OCI-LY7 (cell line): ENCODE results near the gene MINDY4. TPM values are rescaled to one million over a fixed set of nuclear protein-coding genes. Genes with fewer than 3 reads are reported as not detected.
A peak's percentile ranks its signal among the peaks of the same experiment; 100 is the strongest.

ENCODE experiments used
- BruUV-seq: library from RNA; stranded (reverse); fragments of 400-500 nt; replicated peaks from 2 replicates; lab custom pipeline; 2021; lab: Mats Ljungman, UMichigan
- CTCF ChIA-PET: fragments of 300-600 bp; sonication (Branson Sonifier 250); formaldehyde crosslinking; loops from one replicate; lab custom pipeline; 2022; ENCODE audit warnings: antibody characterized with exemption; ENCODE audit not compliant: unreplicated experiment; lab: Charles Lee
- POLR2A ChIA-PET: fragments of 300-600 bp; sonication (Branson Sonifier 250); formaldehyde crosslinking; loops from one replicate; lab custom pipeline; 2022; ENCODE audit warnings: antibody characterized with exemption; lab: Charles Lee
- DNase-seq: peaks from one replicate; pipeline ENCODE4 v3.0.0-alpha.2; 2015; ENCODE audit warnings: low spot score
- H2AFZ ChIP-seq: fragments of 200-600 bp; sonication (generic), shearing (Covaris generic); 2 replicates; pipeline ENCODE4 v1.6.1; 2014; ENCODE audit warnings: mild to moderate bottlenecking, antibody characterized with exemption, low read length, moderate library complexity
- H3K27ac ChIP-seq: fragments of 200-600 bp; sonication (generic); 2 replicates; pipeline ENCODE4 v1.5.1; 2014; ENCODE audit warnings: mixed run types, low read depth, mild to moderate bottlenecking, moderate library complexity, low read length, inconsistent platforms; ENCODE audit not compliant: poor library complexity, severe bottlenecking
- H3K36me3 ChIP-seq: fragments of 200-600 bp; sonication (generic); 2 replicates; pipeline ENCODE4 v1.6.1; 2014; ENCODE audit warnings: mild to moderate bottlenecking, antibody characterized with exemption, low read length, moderate library complexity, mixed read lengths; ENCODE audit not compliant: insufficient read depth
- H3K4me1 ChIP-seq: fragments of 200-600 bp; sonication (generic); 2 replicates; pipeline ENCODE4 v1.5.1; 2014; ENCODE audit warnings: mild to moderate bottlenecking, low read length; ENCODE audit not compliant: insufficient read depth, poor library complexity, severe bottlenecking
- H3K4me2 ChIP-seq: fragments of 200-600 bp; sonication (generic); 2 replicates; pipeline ENCODE4 v1.6.1; 2014; ENCODE audit warnings: mild to moderate bottlenecking, low read length
- H3K4me3 ChIP-seq: fragments of 200-600 bp; sonication (generic); 2 replicates; pipeline ENCODE4 v1.5.1; 2014; ENCODE audit warnings: mild to moderate bottlenecking, low read depth, low read length; ENCODE audit not compliant: poor library complexity, severe bottlenecking
- H3K79me2 ChIP-seq: fragments of 200-600 bp; sonication (generic); 2 replicates; pipeline ENCODE4 v1.6.1; 2016; ENCODE audit warnings: low read depth, mild to moderate bottlenecking, low read length, moderate library complexity, mixed read lengths; ENCODE audit not compliant: insufficient read depth
- H3K9me2 ChIP-seq: fragments of 200-600 bp; sonication (generic); 2 replicates; pipeline ENCODE4 v1.6.1; 2016; ENCODE audit warnings: mild to moderate bottlenecking, low read length, mixed read lengths; ENCODE audit not compliant: insufficient read depth
- H3K9me3 ChIP-seq: fragments of 200-600 bp; sonication (generic); 2 replicates; pipeline ENCODE4 v1.6.1; 2014; ENCODE audit warnings: mild to moderate bottlenecking, mixed run types, low read length, mixed read lengths
- H4K20me1 ChIP-seq: fragments of 200-600 bp; sonication (generic); 2 replicates; pipeline ENCODE4 v1.6.1; 2014; ENCODE audit warnings: mild to moderate bottlenecking, antibody characterized with exemption, low read length, moderate library complexity, mixed read lengths; ENCODE audit not compliant: insufficient read depth
- EZH2phosphoT487 ChIP-seq: fragments of 200-600 bp; sonication (generic); IDR thresholded peaks from 2 replicates; pipeline ENCODE4 v1.6.1; 2018; ENCODE audit warnings: low read depth, borderline replicate concordance, mild to moderate bottlenecking, mixed run types, antibody characterized with exemption, low read length, moderate library complexity, mixed read lengths
- intact Hi-C: fragments of 100-400 bp; cut with micrococcal nuclease; formaldehyde crosslinking; loops from one replicate; pipeline ENCODE4 v1.10.0; 2022; ENCODE audit not compliant: unreplicated experiment
- total RNA-seq, 2 experiments: library from RNA; depleted of rRNA in 1 of 2; stranded (reverse); fragments of >200 nt in 1 of 2; shearing (Covaris generic) in 1 of 2; gene quantifications; 2 replicates each; pipeline ENCODE4 v1.2.3, GENCODE V29; 2014 to 2022
- TF ChIP-seq, protein P1 (sequence below): fragments of 200-600 bp; sonication (generic); conservative IDR thresholded peaks from 2 replicates; pipeline ENCODE4 v1.5.1; 2014; ENCODE audit warnings: mild to moderate bottlenecking, antibody characterized with exemption, low read length, moderate library complexity, mixed read lengths

The MINDY4 gene
- total RNA-seq, 2 experiments from 2014 or later, result 0.86 TPM; not detected in 1

DNA sequence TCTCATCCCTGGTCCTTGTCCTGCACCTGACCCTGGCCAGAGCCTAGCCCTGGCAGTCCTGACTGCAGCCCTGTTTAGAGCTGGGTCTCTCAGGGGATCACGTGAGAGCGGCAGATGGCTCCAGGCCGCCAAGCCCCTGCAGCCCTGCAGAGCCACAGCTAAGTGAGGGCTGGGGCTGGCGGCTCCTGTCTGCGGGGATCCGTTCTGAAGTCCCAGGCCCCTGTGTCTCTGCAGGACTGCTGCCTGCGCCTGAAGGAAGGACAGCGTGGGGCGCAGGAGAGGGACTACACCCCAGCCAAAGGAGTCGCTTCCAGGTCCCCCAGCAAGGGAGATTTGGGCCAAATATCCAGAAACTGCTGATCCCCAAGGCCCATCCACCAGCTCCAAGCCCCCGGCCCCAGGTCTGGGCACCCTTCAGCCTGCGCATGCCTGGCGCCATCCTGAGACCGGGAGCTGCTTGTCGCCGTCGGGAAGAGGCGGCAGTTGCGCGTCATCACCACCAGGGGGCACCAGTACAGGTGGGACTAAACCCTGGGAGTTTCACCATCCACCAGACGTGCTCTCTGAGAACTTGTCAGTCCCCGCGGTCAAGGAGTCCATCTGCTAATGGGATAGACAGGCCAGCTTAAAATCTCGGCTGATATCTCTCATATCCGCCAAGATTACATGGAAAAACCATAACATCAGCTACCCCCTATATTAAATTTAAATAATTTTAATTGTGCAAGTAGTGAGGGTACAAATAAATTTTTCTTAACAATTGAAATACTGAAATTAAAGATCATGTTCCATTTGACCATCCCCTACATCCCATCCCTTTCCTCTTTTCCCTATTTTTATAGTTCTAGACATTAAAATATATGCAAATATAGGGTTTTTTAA is 167.5 kb downstream of the MINDY4 start:
- H3K79me2 ChIP-seq, result no peaks in the 10 kb centered on the region
- intact Hi-C loops, result loop anchor here (1.0 to 5.0 kb wide), 3 partner anchors 36 to 184 kb away; no protein-coding TSS in a partner anchor
- H2AFZ ChIP-seq, result no peak overlapping the region
- no peaks in the 10 kb centered on the region for H3K36me3 ChIP-seq
- BruUV-seq, result no TSS peak
- DNase-seq, result peak; percentile 67
- no peak overlapping the region for H3K4me2 ChIP-seq
- H4K20me1 ChIP-seq, result no peaks in the 10 kb centered on the region
- no peaks in the 10 kb centered on the region for H3K4me1 ChIP-seq
- no peaks in the 10 kb centered on the region for H3K9me2 ChIP-seq
- H3K27ac ChIP-seq, result no peak overlapping the region
- TF ChIP-seq EZH2phosphoT487, result no peak
- TF ChIP-seq, protein P1, sequence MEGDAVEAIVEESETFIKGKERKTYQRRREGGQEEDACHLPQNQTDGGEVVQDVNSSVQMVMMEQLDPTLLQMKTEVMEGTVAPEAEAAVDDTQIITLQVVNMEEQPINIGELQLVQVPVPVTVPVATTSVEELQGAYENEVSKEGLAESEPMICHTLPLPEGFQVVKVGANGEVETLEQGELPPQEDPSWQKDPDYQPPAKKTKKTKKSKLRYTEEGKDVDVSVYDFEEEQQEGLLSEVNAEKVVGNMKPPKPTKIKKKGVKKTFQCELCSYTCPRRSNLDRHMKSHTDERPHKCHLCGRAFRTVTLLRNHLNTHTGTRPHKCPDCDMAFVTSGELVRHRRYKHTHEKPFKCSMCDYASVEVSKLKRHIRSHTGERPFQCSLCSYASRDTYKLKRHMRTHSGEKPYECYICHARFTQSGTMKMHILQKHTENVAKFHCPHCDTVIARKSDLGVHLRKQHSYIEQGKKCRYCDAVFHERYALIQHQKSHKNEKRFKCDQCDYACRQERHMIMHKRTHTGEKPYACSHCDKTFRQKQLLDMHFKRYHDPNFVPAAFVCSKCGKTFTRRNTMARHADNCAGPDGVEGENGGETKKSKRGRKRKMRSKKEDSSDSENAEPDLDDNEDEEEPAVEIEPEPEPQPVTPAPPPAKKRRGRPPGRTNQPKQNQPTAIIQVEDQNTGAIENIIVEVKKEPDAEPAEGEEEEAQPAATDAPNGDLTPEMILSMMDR, result peak; percentile 87
- H3K4me3 ChIP-seq, result no peak overlapping the region
- ChIA-PET CTCF (interaction anchor here (0.5 to 0.8 kb wide), 5 partner anchors 14 to 54 kb away, joined by 3 to 4 read pairs (median 3); no protein-coding TSS in a partner anchor), POLR2A (interaction anchor here (0.6 to 1.8 kb wide), 5 partner anchors 14 to 61 kb away, joined by 3 to 6 read pairs (median 3); no protein-coding TSS in a partner anchor)
- no peaks in the 10 kb centered on the region for H3K9me3 ChIP-seq

DNA sequence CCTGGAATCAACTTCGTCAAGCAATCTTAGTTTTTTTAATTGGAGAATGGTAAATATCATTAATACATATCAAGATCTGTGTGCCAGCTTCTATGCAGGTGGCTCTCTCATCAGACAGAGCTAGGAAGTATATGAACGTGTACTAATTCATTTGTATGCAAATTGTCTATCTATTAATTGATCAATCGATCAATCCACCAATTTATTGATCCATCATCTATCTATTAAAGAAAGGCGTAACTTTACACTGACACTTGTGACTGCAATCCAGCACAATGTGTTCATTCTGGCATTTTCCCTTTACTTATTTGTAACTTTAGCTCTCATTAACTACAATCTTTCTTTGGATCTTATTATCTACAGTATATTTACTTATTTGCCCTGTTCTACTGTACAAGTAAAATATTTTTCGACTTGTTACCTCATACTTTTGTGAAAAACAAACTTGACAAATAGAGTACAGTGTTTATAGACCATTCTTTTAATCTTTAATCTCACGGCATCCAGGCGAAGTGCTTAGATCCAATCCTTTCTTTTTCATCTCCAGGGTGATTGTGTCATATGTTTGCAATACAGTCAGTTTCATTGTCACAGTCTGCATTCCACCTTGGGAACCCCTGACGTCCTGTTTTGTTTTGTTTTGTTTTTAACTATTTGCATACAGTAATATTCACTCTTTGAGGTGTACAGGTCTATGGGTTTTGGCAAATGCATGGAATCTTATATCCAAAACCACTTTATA is 170.5 kb downstream of the MINDY4 start:
- H3K27ac ChIP-seq, result no peak overlapping the region
- no peak overlapping the region for H3K4me3 ChIP-seq
- no peaks in the 10 kb centered on the region for H3K36me3 ChIP-seq
- no peaks in the 10 kb centered on the region for H3K79me2 ChIP-seq
- H3K9me3 ChIP-seq, result no peaks in the 10 kb centered on the region
- TF ChIP-seq, protein P1, result no peak
- no peak for TF ChIP-seq EZH2phosphoT487
- H2AFZ ChIP-seq, result no peak overlapping the region
- H4K20me1 ChIP-seq, result no peaks in the 10 kb centered on the region
- no peak for DNase-seq
- no TSS peak for BruUV-seq
- no peak overlapping the region for H3K4me2 ChIP-seq
- H3K4me1 ChIP-seq, result no peaks in the 10 kb centered on the region
- POLR2A ChIA-PET, result no interaction called here
- CTCF ChIA-PET, result no interaction called here
- no peaks in the 10 kb centered on the region for H3K9me2 ChIP-seq
- intact Hi-C loops, result no loop called here

Other genes starting within 250 kb of the MINDY4 start
- gene GARS1, start 176.5 kb upstream of the MINDY4 start, total RNA-seq (2014; rRNA removed; shearing (Covaris generic)), result 161 and 178 TPM in 2 replicates
- gene GARS1, start 176.5 kb upstream of the MINDY4 start, total RNA-seq (2022), result 355 and 375 TPM in 2 replicates
- gene CRHR2, start 89.0 kb upstream of the MINDY4 start, total RNA-seq (2014; rRNA removed; shearing (Covaris generic)), result not detected in 2 replicates
- gene CRHR2, start 89.0 kb upstream of the MINDY4 start, total RNA-seq (2022), result not detected in 2 replicates
- not detected in 2 replicates for gene INMT, start 19.3 kb upstream of the MINDY4 start, total RNA-seq (2014; rRNA removed; shearing (Covaris generic))
- gene INMT, start 19.3 kb upstream of the MINDY4 start, total RNA-seq (2022), result 0.15 and 0.32 TPM in 2 replicates
- not detected in 2 replicates for gene AQP1, start 140.4 kb downstream of the MINDY4 start, total RNA-seq (2014; rRNA removed; shearing (Covaris generic))
- gene AQP1, start 140.4 kb downstream of the MINDY4 start, total RNA-seq (2022), result not detected in 2 replicates
- not detected in 2 replicates for gene GHRHR, start 192.5 kb downstream of the MINDY4 start, total RNA-seq (2014; rRNA removed; shearing (Covaris generic))
- not detected in 2 replicates for gene GHRHR, start 192.5 kb downstream of the MINDY4 start, total RNA-seq (2022)